ENCODE measurements around the gene SLC35A2. TPM values are rescaled to one million over a fixed set of nuclear protein-coding genes. Genes with fewer than 3 reads are reported as not detected.

The SLC35A2 gene
- total and polyA plus RNA-seq, 10 donors: 6.2 to 20.8 (median 15.9) TPM

Small RNA genes within 50 kb of the gene (small RNA-seq; reads per million reads assigned to genes)
- gene RNU6-722P: 0 reads per million in 4 donors

Other genes starting within 250 kb of the SLC35A2 start
- gene WAS, start 227.8 kb downstream of the SLC35A2 start, total RNA-seq: 100 to 1,000 TPM in 5 of 7 donors, 10 to 100 TPM in 2; 99.3 to 169 (median 107) TPM
- gene WAS, start 227.8 kb downstream of the SLC35A2 start, polyA plus RNA-seq: 10 to 100 TPM; 53.5 to 64.8 (median 56.2) TPM
- gene SUV39H1, start 214.9 kb downstream of the SLC35A2 start, total RNA-seq: 1 to 10 TPM; 6.2 to 9.2 (median 7.4) TPM
- gene SUV39H1, start 214.9 kb downstream of the SLC35A2 start, polyA plus RNA-seq: 1 to 10 TPM; 4.0 to 6.7 (median 4.9) TPM
- not detected for gene GLOD5, start 149.9 kb downstream of the SLC35A2 start, total RNA-seq
- not detected for gene GLOD5, start 149.9 kb downstream of the SLC35A2 start, polyA plus RNA-seq
- gene GATA1, start 125.1 kb downstream of the SLC35A2 start, total RNA-seq: 1 to 10 TPM in 6 of 7 donors, under 1 TPM in 1; 0.38 to 5.5 (median 1.5) TPM
- under 1 TPM; 0.15 to 0.61 (median 0.22) TPM for gene GATA1, start 125.1 kb downstream of the SLC35A2 start, polyA plus RNA-seq
- gene HDAC6, start 109.6 kb downstream of the SLC35A2 start, total RNA-seq: 100 to 1,000 TPM in 1 of 7 donors, 10 to 100 TPM in 6; 63.8 to 103 (median 82.9) TPM
- 10 to 100 TPM; 33.9 to 79.7 (median 78.2) TPM for gene HDAC6, start 109.6 kb downstream of the SLC35A2 start, polyA plus RNA-seq
- gene ERAS, start 85.1 kb downstream of the SLC35A2 start, total RNA-seq: under 1 TPM in 1 of 7 donors, not detected in 6; 0.79 TPM
- under 1 TPM in 2 of 3 donors, not detected in 1; 0.08 to 0.10 TPM for gene ERAS, start 85.1 kb downstream of the SLC35A2 start, polyA plus RNA-seq
- under 1 TPM in 3 of 7 donors, not detected in 4; 0.47 to 0.74 (median 0.70) TPM for gene PCSK1N, start 76.0 kb downstream of the SLC35A2 start, total RNA-seq
- under 1 TPM; 0.10 to 0.36 (median 0.11) TPM for gene PCSK1N, start 76.0 kb downstream of the SLC35A2 start, polyA plus RNA-seq
- 10 to 100 TPM; 29.3 to 50.0 (median 38.2) TPM for gene TIMM17B, start 13.9 kb downstream of the SLC35A2 start, total RNA-seq
- gene TIMM17B, start 13.9 kb downstream of the SLC35A2 start, polyA plus RNA-seq: 10 to 100 TPM; 54.9 to 68.8 (median 59.1) TPM
- gene PQBP1, start 13.7 kb downstream of the SLC35A2 start, total RNA-seq: 10 to 100 TPM; 53.5 to 73.6 (median 68.6) TPM
- 10 to 100 TPM; 83.8 to 97.3 (median 92.9) TPM for gene PQBP1, start 13.7 kb downstream of the SLC35A2 start, polyA plus RNA-seq
- gene PIM2, start 7.4 kb upstream of the SLC35A2 start, total RNA-seq: 100 to 1,000 TPM in 6 of 7 donors, 10 to 100 TPM in 1; 89.1 to 220 (median 159) TPM
- 10 to 100 TPM; 54.2 to 86.6 (median 62.4) TPM for gene PIM2, start 7.4 kb upstream of the SLC35A2 start, polyA plus RNA-seq
- 10 to 100 TPM; 47.2 to 65.8 (median 58.5) TPM for gene OTUD5, start 46.0 kb upstream of the SLC35A2 start, total RNA-seq
- 10 to 100 TPM; 29.6 to 53.2 (median 46.6) TPM for gene OTUD5, start 46.0 kb upstream of the SLC35A2 start, polyA plus RNA-seq
- gene KCND1, start 60.2 kb upstream of the SLC35A2 start, total RNA-seq: 1 to 10 TPM; 1.5 to 3.7 (median 2.2) TPM
- gene KCND1, start 60.2 kb upstream of the SLC35A2 start, polyA plus RNA-seq: 1 to 10 TPM; 1.5 to 2.3 (median 2.0) TPM
- 10 to 100 TPM; 48.0 to 93.6 (median 72.6) TPM for gene GRIPAP1, start 90.6 kb upstream of the SLC35A2 start, total RNA-seq
- 10 to 100 TPM; 20.0 to 42.2 (median 34.8) TPM for gene GRIPAP1, start 90.6 kb upstream of the SLC35A2 start, polyA plus RNA-seq
- 10 to 100 TPM; 47.1 to 79.1 (median 64.9) TPM for gene TFE3, start 131.7 kb upstream of the SLC35A2 start, total RNA-seq
- gene TFE3, start 131.7 kb upstream of the SLC35A2 start, polyA plus RNA-seq: 10 to 100 TPM; 16.0 to 35.8 (median 18.7) TPM
- gene CCDC120, start 147.4 kb upstream of the SLC35A2 start, total RNA-seq: 1 to 10 TPM; 4.8 to 8.6 (median 7.1) TPM
- 1 to 10 TPM; 1.1 to 2.5 (median 1.4) TPM for gene CCDC120, start 147.4 kb upstream of the SLC35A2 start, polyA plus RNA-seq
- gene PRAF2, start 162.4 kb upstream of the SLC35A2 start, total RNA-seq: 10 to 100 TPM; 15.4 to 23.7 (median 18.9) TPM
- 10 to 100 TPM; 15.9 to 17.9 (median 16.0) TPM for gene PRAF2, start 162.4 kb upstream of the SLC35A2 start, polyA plus RNA-seq
- 100 to 1,000 TPM in 1 of 7 donors, 10 to 100 TPM in 6; 59.3 to 123 (median 64.7) TPM for gene WDR45, start 168.2 kb upstream of the SLC35A2 start, total RNA-seq
- gene WDR45, start 168.2 kb upstream of the SLC35A2 start, polyA plus RNA-seq: 100 to 1,000 TPM in 1 of 3 donors, 10 to 100 TPM in 2; 49.3 to 122 (median 95.4) TPM
- 10 to 100 TPM; 17.6 to 23.9 (median 19.2) TPM for gene GPKOW, start 212.1 kb upstream of the SLC35A2 start, total RNA-seq
- 10 to 100 TPM in 2 of 3 donors, 1 to 10 TPM in 1; 8.7 to 15.3 (median 11.6) TPM for gene GPKOW, start 212.1 kb upstream of the SLC35A2 start, polyA plus RNA-seq

Data from spleen (tissue), 11 donors.